Neuronal stem cell (in vitro differentiated cells): ENCODE measurements around the gene MXRA8.

Experiments used
- DNase-seq: peaks from one replicate; pipeline ENCODE4 v3.0.0-alpha.2; 2013; ENCODE audit warnings: low spot score
- H2AFZ ChIP-seq: one replicate; pipeline ENCODE4 v1.6.1; 2013; ENCODE audit warnings: mild to moderate bottlenecking, low read length, inconsistent platforms
- H2AK5ac ChIP-seq: 2 replicates; pipeline ENCODE4 v1.6.1; 2013; ENCODE audit warnings: low read depth, mild to moderate bottlenecking, inconsistent platforms, low read length, moderate library complexity, mixed read lengths
- H2BK120ac ChIP-seq: 2 replicates; pipeline ENCODE4 v1.6.1; 2013; ENCODE audit warnings: low read depth, mild to moderate bottlenecking, inconsistent platforms, low read length, moderate library complexity, mixed read lengths
- H2BK12ac ChIP-seq: one replicate; pipeline ENCODE4 v1.6.1; 2013; ENCODE audit warnings: low read length, inconsistent platforms
- H2BK15ac ChIP-seq: 2 replicates; pipeline ENCODE4 v1.6.1; 2013; ENCODE audit warnings: mild to moderate bottlenecking, low read length, inconsistent platforms, mixed read lengths
- H2BK5ac ChIP-seq: one replicate; pipeline ENCODE4 v1.6.1; 2013; ENCODE audit warnings: inconsistent platforms, mild to moderate bottlenecking, low read length, moderate library complexity
- H3K14ac ChIP-seq: one replicate; pipeline ENCODE4 v1.6.1; 2013; ENCODE audit warnings: low read length, inconsistent platforms
- H3K18ac ChIP-seq: 2 replicates; pipeline ENCODE4 v1.6.1; 2013; ENCODE audit warnings: low read length, inconsistent platforms
- H3K23ac ChIP-seq: 2 replicates; pipeline ENCODE4 v1.6.1; 2013; ENCODE audit warnings: low read depth, mild to moderate bottlenecking, mixed read lengths, low read length, inconsistent platforms; ENCODE audit not compliant: poor library complexity
- H3K27ac ChIP-seq: replicated peaks from 3 replicates; pipeline ENCODE4 v1.5.1; 2013; ENCODE audit warnings: low read length, inconsistent platforms
- H3K27me3 ChIP-seq, 3 experiments: 2 replicates each; pipeline ENCODE4 v1.6.1; 2013; ENCODE audit warnings: low read length in 3 of 3, mild to moderate bottlenecking in 2 of 3, inconsistent platforms in 1 of 3, low read depth in 1 of 3, mixed read lengths in 1 of 3, moderate library complexity in 1 of 3; ENCODE audit not compliant: control insufficient read depth in 3 of 3, insufficient read depth in 3 of 3
- H3K36me3 ChIP-seq, 2 donors: replicated peaks in 1 of 2; 2 replicates each; pipeline ENCODE4 v1.6.1; 2013; ENCODE audit warnings: low read length in 2 of 2; ENCODE audit not compliant: control insufficient read depth in 2 of 2, insufficient read depth in 2 of 2
- H3K4ac ChIP-seq: 2 replicates; pipeline ENCODE4 v1.6.1; 2013; ENCODE audit warnings: inconsistent platforms, mild to moderate bottlenecking, low read length, moderate library complexity
- H3K4me1 ChIP-seq, 2 donors: 1 replicate in 1 of 2; 2 replicates in 1 of 2; pipeline ENCODE4 v1.6.1; 2013; ENCODE audit warnings: low read length in 2 of 2, low read depth in 1 of 2; ENCODE audit not compliant: control insufficient read depth in 2 of 2, insufficient read depth in 1 of 2
- H3K4me2 ChIP-seq: one replicate; pipeline ENCODE4 v1.6.1; 2013; ENCODE audit warnings: mild to moderate bottlenecking, low read length, inconsistent platforms; ENCODE audit not compliant: insufficient read depth, poor library complexity, severe bottlenecking
- H3K4me3 ChIP-seq, 2 donors: 2 replicates each; pipeline ENCODE4 v1.5.1; 2013; ENCODE audit warnings: low read length in 2 of 2, mild to moderate bottlenecking in 2 of 2, inconsistent platforms in 1 of 2, moderate library complexity in 1 of 2
- H3K79me1 ChIP-seq: one replicate; pipeline ENCODE4 v1.6.1; 2013; ENCODE audit warnings: low read depth, mild to moderate bottlenecking, inconsistent platforms, low read length, moderate library complexity
- H3K9ac ChIP-seq: one replicate; pipeline ENCODE4 v1.6.1; 2013; ENCODE audit warnings: mild to moderate bottlenecking, low read depth, low read length, inconsistent platforms; ENCODE audit not compliant: poor library complexity
- H3K9me3 ChIP-seq, 2 donors: replicated peaks in 1 of 2; 2 replicates each; pipeline versions ENCODE3 to v1.6.1; 2013; ENCODE audit warnings: low read length in 2 of 2, mild to moderate bottlenecking in 2 of 2, inconsistent platforms in 1 of 2, low read depth in 1 of 2, mixed read lengths in 1 of 2, moderate library complexity in 1 of 2; ENCODE audit not compliant: control insufficient read depth in 2 of 2, insufficient read depth in 1 of 2
- H4K8ac ChIP-seq: one replicate; pipeline ENCODE4 v1.6.1; 2013; ENCODE audit warnings: low read depth, mild to moderate bottlenecking, inconsistent platforms, low read length, moderate library complexity
- H4K91ac ChIP-seq: one replicate; pipeline ENCODE4 v1.6.1; 2013; ENCODE audit warnings: low read length, low read depth, mild to moderate bottlenecking, inconsistent platforms; ENCODE audit not compliant: poor library complexity
- WGBS, 2 donors: extraction: QIAGEN DNeasy Blood & Tissue Kit; methylation state at CpG; one replicate each; pipeline ENCODE4 v1.1.7; 2013; ENCODE audit warnings: missing lambda C conversion rate in 2 of 2, mixed read lengths in 1 of 2; ENCODE audit not compliant: insufficient read length in 2 of 2, insufficient replicate concordance in 1 of 2; ENCODE audit errors: extremely low coverage in 2 of 2; 5-methylcytosine and 5-hydroxymethylcytosine counted together

Gene MXRA8

GRCh38 chr1:1359308-1359663 is 931 bp upstream of the MXRA8 start:
- no peak overlapping the region for H4K91ac ChIP-seq
- H2BK15ac ChIP-seq, result peak overlapping the region; percentile 97
- no CpG with 5 or more reads among the region's 6 CpGs for WGBS, 2 donors
- H3K79me1 ChIP-seq, result peaks cover 3% of the 10 kb centered on the region
- H2BK120ac ChIP-seq, result peak overlapping the region; percentile 99
- H3K27me3 ChIP-seq, result peaks cover 0 to 12% (median 9%) of the 10 kb centered on the region in 3 experiments
- no peak overlapping the region for H3K4me3 ChIP-seq
- H3K4me1 ChIP-seq, result peaks cover 48 to 54% of the 10 kb centered on the region in 2 donors
- H2BK5ac ChIP-seq, result peak overlapping the region; percentile 70
- H3K4ac ChIP-seq, result peak overlapping the region; percentile 94
- H3K9ac ChIP-seq, result peak overlapping the region; percentile 50
- H3K4me2 ChIP-seq, result no peak overlapping the region
- H3K23ac ChIP-seq, result no peak overlapping the region
- H3K9me3 ChIP-seq, result no peaks in the 10 kb centered on the region
- peak overlapping the region; percentile 99 for H2BK12ac ChIP-seq
- DNase-seq, result no peak
- H3K14ac ChIP-seq, result peak overlapping the region; percentile 14
- peak overlapping the region; percentile 97 for H3K18ac ChIP-seq
- peak overlapping the region; percentile 74 for H2AFZ ChIP-seq
- H4K8ac ChIP-seq, result no peak overlapping the region
- no peaks in the 10 kb centered on the region for H3K36me3 ChIP-seq
- H3K27ac ChIP-seq, result peak overlapping the region; percentile 88
- H2AK5ac ChIP-seq, result peak overlapping the region; percentile 94

GRCh38 chr1:1357871-1358432 is 403 bp downstream of the MXRA8 start:
- peak overlapping the region; percentile 99 for H2BK120ac ChIP-seq
- H3K9me3 ChIP-seq, result no peaks in the 10 kb centered on the region
- H3K4ac ChIP-seq, result peak overlapping the region; percentile 93
- no peak overlapping the region for H3K14ac ChIP-seq
- no CpG with 5 or more reads among the region's 18 CpGs for WGBS, 2 donors
- peak overlapping the region; percentile 70 for H2BK5ac ChIP-seq
- H3K18ac ChIP-seq, result peak overlapping the region; percentile 97
- H2BK12ac ChIP-seq, result peak overlapping the region; percentile 73
- DNase-seq, result no peak
- H2AK5ac ChIP-seq, result peak overlapping the region; percentile 94
- peak overlapping the region; percentile 16 to 39 for H3K4me3 ChIP-seq
- H3K36me3 ChIP-seq, result peaks cover 0 to under 1% of the 10 kb centered on the region in 2 donors
- H3K27ac ChIP-seq, result no peak overlapping the region
- H3K9ac ChIP-seq, result peak overlapping the region; percentile 44
- H3K4me2 ChIP-seq, result peak overlapping the region; percentile 14
- peak overlapping the region; percentile 65 for H2AFZ ChIP-seq
- H2BK15ac ChIP-seq, result peak overlapping the region; percentile 97
- peak overlapping the region; percentile 17 for H4K8ac ChIP-seq
- peaks cover 0 to 23% (median 14%) of the 10 kb centered on the region in 3 experiments for H3K27me3 ChIP-seq
- H3K79me1 ChIP-seq, result peaks cover 3% of the 10 kb centered on the region
- peak overlapping the region; percentile 79 for H4K91ac ChIP-seq
- H3K4me1 ChIP-seq, result peaks cover 54 to 57% of the 10 kb centered on the region in 2 donors
- peak overlapping the region; percentile 96 for H3K23ac ChIP-seq

- H2BK5ac ChIP-seq, result peak overlapping the region; percentile 75
- H3K23ac ChIP-seq, result peak overlapping the region; percentile 65
- peak overlapping the region; percentile 82 for H2BK12ac ChIP-seq
- peaks cover 4% of the 10 kb centered on the region for H3K79me1 ChIP-seq
- H4K91ac ChIP-seq, result peak overlapping the region; percentile 97
- peak overlapping the region; percentile 85 for H2BK15ac ChIP-seq
- H3K4me1 ChIP-seq, result peaks cover 56 to 60% of the 10 kb centered on the region in 2 donors
- no CpG with 5 or more reads among the region's 26 CpGs for WGBS, 2 donors
- peaks cover 2 to 5% of the 10 kb centered on the region in 2 donors for H3K36me3 ChIP-seq
- peak overlapping the region; percentile 99 for H2AK5ac ChIP-seq
- H2BK120ac ChIP-seq, result peak overlapping the region; percentile 91
- no peak overlapping the region for H2AFZ ChIP-seq
- peak overlapping the region; percentile 25 for H3K14ac ChIP-seq
- H3K18ac ChIP-seq, result peak overlapping the region; percentile 93
- H3K27ac ChIP-seq, result no peak overlapping the region
- H3K27me3 ChIP-seq, result peaks cover 0 to 25% (median 14%) of the 10 kb centered on the region in 3 experiments
- H3K9me3 ChIP-seq, result peaks cover 0 to 3% of the 10 kb centered on the region in 2 donors
- peak overlapping the region; percentile 66 for H3K4ac ChIP-seq
- peak overlapping the region; percentile 40 for H3K4me2 ChIP-seq
- H4K8ac ChIP-seq, result no peak overlapping the region
- H3K4me3 ChIP-seq, result peak overlapping the region in 1 of 2 donors; percentile 39
- no peak for DNase-seq
- peak overlapping the region; percentile 60 for H3K9ac ChIP-seq
Measured at GRCh38 chr1:1356796-1357401, 1.5 kb downstream of the MXRA8 start.

- Histone ChIP-seq H2AFZ (no peak overlapping the region), H3K9ac (no peak overlapping the region), H2BK12ac (peak overlapping the region; percentile 82), H2AK5ac (peak overlapping the region; percentile 99), H3K23ac (peak overlapping the region; percentile 29), H3K14ac (no peak overlapping the region), H3K36me3 (peaks cover 2 to 5% of the 10 kb centered on the region in 2 donors), H4K8ac (no peak overlapping the region), H3K9me3 (peaks cover 0 to 3% of the 10 kb centered on the region in 2 donors), H3K4me1 (peaks cover 56 to 65% of the 10 kb centered on the region in 2 donors), H2BK5ac (no peak overlapping the region), H3K79me1 (peaks cover 4% of the 10 kb centered on the region), H3K18ac (peak overlapping the region; percentile 93), H3K4ac (no peak overlapping the region), H4K91ac (no peak overlapping the region), H2BK120ac (peak overlapping the region; percentile 91), H3K4me2 (no peak overlapping the region), H3K27ac (no peak overlapping the region), H3K4me3 (peak overlapping the region in 1 of 2 donors; percentile 39), H2BK15ac (peak overlapping the region; percentile 85), H3K27me3 (peaks cover 0 to 25% (median 14%) of the 10 kb centered on the region in 3 experiments)
- WGBS, 2 donors, result no CpG with 5 or more reads among the region's 8 CpGs
- DNase-seq, result no peak
Measured at GRCh38 chr1:1356166-1356795, 2.1 kb downstream of the MXRA8 start.
